GM19351 (cell line): ENCODE results near the gene KBTBD13.
"Not testable (repeated sequence)": the region's sequence is repeated elsewhere in the genome, so short reads cannot be mapped to it uniquely, and the experiment has no call there.

Experiments used
- ATAC-seq: cut with Tn5 transposase; IDR thresholded peaks from one replicate; pipeline ENCODE4 v1.9.1; 2021; ENCODE audit warnings: mild to moderate bottlenecking, moderate library complexity; ENCODE audit not compliant: unreplicated experiment

The KBTBD13 gene

DNA sequence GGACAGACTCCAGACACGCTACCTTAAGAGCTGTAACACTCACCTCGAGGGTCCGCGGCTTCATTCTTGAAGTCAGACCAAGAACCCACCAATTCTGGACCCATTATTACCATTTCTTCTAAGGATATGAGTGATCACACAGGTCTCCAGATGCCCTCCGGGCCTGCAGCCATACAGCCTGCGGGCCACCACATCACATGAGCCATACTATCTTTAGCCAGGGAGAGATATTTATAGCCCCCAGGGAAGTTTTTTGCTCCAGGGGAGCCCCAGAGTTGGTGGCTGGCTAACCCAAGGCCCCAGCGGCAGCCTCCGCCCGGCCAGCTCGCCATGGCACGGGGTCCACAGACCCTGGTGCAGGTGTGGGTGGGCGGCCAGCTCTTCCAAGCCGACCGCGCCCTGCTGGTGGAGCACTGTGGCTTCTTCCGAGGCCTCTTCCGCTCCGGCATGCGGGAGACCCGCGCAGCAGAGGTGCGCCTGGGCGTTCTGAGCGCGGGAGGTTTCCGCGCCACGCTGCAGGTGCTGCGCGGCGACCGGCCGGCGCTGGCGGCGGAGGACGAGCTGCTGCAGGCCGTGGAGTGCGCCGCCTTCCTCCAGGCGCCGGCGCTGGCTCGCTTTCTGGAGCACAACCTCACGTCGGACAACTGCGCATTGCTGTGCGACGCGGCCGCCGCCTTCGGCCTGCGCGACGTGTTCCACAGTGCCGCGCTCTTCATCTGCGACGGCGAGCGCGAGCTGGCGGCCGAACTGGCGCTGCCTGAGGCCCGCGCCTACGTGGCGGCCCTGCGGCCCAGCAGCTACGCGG is at the start of gene KBTBD13:
Gene KBTBD13 (plus strand): TSS at position 261 of the 805 bp plus-strand sequence. CDS start 70 bp downstream, at position 331.
- no peak for ATAC-seq

DNA sequence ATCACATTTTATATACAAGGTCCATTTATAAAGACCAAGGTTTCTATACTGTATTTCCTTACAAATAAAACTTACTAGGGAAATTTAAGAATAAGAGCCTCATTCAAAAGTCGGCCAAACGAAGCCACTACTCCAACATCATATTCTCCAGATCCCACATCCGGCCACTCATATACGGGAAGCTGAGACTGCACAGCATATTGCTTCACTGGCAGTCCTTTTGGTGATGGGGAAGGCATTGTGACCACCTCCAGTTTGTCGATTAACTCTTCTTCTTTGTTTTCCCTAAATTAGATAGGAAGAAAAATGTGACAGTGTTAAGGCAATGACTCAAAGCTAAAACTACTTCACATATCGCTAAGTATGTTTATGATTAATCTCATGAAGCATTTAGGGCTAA is 49.8 kb upstream of the KBTBD13 start:
- no peak for ATAC-seq

DNA sequence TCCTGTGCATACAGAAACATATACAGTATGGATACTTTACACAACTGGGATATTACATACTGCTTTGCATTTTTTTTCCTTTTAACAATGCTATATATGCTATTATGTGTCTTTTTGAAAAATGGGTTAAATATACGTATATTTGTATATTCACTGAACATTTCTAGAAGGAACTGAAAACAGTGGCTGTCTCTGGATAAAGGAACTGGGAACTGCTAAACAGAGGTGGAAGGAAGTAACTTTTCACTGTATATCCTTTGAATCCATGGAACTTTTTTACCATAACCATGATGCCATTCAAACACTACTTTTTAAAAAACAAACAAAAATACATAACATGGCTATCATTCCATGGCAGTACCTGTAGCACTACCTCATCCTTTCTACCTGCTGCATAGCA is 49.0 kb upstream of the KBTBD13 start:
- ATAC-seq = no peak

DNA sequence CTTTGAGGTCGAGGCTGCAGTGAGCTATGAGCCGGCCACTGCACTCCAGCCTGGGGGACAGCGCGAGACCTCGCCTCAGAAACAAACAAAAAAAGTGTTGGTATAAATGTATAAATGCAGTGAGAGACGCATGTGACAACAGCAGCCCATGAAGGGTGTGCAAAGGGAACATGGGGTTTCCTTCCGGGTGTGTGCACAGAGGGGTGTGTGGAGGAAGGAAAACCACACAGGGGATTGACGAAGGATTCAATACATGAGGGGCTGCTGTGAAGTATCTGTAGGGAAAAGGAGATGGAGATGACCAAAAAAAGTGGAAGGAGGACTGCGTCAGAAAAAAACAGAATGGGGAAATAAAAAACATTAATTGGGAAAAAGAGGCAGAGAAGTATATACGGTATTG is 48.2 kb upstream of the KBTBD13 start:
- ATAC-seq = no peak

DNA sequence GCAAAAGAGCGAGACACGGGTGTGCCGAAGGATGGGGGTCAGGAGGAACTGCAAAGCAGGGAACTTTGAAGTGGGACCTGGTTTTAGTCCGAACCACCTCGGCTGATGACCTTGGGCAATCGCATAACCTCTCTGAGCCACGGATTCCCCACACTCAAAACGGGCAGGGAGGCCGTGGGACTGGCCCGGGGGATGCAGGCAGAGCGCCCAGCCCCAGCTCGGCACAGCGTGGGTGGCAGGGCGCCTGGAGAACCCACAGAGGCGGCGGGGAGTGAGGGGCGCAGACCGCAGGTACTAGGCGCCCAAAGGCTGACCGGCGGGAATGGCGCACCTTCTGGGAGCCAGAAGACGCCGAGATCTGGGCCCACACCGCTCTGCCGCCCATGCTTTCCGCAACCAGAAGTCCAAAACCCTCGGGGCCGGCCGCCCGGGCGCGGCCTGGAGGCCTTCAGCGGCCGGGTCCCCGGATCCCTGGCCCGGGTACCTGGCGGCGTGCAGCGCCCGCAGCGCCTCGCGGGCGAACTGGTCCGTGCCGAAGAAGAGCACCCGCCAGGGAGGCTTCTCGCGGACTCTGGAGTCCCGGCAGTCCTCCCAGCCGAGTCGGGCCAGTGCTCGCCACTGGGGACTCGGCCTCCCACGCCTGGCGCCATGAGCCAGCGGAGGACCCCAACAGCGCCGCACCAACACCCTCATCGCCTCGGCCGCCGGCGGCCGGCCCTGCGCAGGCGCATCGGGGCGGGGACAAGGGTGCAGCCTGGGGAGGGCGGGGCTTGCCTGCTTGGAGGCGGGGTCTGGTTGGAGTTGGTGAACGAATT is 47.4 kb upstream of the KBTBD13 start, which contains the start of gene MTFMT:
Gene MTFMT (minus strand): TSS at position 719 of the 815 bp plus-strand sequence. CDS start 26 bp downstream, at position 693.
- peak; percentile 80 for ATAC-seq

DNA sequence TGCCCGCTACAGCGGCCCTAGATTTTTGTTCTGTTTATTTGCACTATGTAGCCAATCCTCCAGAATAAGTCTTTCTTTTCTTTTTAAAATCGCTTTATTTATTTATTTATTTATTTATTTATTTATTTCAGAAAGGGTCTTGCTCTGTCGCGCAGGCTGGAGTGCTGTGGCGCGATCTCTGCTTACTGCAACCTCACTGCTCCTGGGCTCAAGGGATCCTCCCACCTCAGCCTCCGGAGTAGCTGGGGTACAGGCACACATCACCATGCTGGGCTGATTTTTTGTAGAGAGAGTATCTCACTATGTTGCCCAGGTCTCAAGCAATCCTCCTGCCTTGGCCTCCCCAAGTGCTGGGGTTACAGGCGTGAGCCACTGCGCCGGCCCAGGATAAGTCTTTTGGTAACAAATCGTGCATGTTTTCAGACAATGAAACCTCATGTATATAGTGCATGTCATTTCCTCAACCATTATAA is 46.8 kb upstream of the KBTBD13 start:
- ATAC-seq = no peak

DNA sequence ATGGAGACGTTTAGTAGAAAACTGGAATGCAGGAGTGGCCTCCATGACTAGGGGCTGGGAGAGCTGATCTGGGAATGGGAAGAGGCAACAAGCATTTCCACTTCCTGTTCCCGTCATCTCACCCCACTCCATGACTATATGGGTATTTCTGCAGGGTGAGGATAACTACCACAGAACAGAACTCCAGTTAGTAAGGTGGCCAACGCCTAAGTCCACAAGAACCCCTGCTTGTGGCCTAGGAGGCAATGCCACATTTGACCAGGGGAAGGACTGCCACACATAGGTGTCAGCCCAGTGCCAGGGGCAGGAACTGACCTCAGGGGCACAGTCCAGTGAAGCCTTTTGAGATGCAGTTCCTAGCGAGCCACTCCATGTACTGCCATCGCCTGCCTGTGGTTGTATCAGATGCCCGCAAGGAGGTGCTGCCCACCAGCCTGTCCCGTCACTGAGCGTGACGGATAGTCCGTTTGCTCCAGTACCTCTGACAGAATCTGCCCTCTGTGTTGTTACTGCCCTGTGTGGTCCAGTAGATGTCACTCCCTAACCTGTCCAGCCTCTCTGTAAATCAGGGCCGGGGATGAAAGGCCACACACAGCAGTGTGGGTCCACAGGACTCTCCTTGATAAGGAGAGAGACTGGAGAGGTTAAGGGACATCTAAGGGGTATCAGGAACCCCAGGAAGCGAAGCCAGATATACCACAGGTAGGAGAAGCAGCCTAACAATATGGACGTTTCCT is 43.6 kb upstream of the KBTBD13 start:
- no peak for ATAC-seq

DNA sequence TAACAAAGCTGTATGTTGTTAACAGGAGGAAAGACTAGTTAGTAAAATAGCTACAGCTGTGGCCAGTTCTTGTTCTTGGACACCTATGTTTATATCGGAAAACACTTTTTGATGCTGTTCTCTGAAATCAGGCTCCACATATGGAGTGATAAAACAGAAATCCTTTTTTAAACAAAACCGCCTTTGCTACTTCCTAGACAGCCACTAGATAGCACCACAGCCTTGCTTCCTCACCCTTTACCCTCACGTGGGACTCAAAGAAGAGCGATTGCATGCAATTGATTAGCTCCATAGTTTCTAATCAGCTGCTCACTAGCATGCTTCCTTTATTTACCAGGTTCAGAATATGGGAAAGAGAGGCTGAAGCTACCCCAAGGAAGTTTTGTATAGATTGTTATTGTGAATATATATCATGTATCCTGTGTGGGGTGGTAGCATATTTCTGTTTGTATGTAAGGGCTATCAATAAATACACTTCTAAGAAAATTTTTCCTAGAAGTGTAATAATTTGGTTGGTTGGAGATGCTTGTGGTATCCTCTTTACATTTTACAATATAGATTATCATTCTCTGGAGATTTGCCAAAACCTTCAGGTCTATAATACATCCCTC is 42.8 kb upstream of the KBTBD13 start:
- no peak for ATAC-seq

DNA sequence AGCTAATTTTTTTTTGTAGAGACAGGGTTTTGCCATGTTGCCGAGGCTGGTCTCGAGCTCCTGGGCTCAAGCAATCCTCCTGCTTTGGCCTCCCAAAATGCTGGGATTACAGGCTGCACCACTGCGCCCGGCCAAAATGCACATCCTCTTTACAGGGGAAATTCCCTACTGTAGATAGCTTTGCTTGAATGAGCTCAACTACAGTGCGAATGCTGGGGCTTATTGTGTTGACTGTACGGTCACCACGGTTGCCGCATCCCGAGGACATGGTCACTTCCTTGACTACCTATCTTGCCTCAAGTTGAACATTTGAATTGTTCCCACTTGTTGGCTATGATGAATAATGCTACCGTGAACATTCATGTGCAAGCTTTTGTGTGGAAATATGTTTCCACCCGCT is 41.8 kb upstream of the KBTBD13 start:
- ATAC-seq = no peak

DNA sequence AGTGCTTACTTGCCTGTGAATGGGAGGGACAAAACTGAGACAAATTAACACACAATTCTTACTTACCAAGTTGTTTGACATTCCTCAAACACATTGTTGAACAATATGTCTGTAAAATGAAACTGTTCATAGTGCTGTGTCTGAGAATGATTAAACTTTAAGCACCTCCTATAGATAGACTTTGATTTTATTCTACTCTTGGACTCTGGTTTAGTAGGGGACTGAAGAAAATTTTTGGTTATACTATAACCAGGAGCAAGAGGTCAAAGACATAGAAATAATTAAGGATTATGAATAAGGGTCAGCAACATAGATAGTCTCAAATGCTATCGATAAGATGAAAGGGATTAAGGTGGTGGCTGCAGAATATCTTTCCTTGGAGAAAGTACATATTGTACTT is 39.2 kb upstream of the KBTBD13 start:
- no peak for ATAC-seq

DNA sequence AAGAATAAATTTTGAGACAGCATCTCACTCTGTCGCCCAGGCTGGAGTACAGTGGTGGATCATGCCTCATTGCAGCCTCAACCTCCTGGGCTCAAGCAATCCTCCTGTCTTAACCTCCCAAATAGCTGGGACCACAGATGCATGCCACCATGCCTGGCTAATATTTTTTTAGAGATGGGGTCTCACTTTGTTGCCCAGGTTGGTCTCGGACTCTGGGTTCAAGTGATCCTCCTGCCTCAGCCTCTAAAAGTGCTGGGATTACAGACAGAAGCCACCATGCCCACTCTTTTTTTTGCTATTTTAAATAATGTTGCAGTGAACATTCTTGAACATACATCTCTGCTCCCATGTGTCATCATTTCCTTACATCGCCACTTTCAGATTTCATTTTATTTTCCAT is 38.1 kb upstream of the KBTBD13 start:
- no peak for ATAC-seq

DNA sequence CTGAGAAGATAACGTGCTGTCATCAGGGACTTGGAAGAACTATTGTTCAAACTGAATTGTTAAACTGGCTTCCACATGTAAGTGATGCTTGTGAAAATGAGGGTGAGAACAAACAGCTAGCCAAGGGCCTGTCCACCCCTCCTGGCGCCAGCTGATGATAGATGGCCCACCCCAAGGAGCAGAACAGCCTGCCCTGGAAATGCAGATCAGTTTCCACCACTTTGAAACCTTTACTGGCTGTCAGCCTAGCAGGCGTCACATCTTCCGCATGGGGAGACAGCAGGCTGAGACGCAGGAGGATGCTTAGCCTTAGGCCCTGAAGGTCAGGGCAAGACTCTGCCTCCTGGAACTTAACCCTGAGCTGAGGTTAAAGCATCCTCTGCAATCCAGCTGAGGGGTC is 37.7 kb upstream of the KBTBD13 start:
- ATAC-seq = no peak

DNA sequence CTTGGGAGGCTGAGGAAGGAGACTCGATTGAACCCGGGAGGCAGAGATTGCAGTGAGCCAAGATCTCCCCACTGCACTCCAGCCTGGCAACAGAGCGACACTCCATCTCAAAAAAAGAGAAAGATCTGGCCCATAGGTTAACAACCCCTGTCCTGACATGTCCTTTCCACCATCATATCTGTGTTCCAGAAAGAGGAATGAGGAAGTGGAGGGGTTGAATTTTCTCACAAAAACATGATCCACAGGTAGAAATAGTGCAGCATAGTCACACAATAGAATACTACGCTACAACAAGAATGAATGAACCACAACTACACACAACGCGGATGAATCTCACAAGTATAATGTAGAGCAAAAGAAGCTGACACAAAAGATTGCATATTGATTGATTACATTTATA is 36.1 kb upstream of the KBTBD13 start:
- no peak for ATAC-seq

DNA sequence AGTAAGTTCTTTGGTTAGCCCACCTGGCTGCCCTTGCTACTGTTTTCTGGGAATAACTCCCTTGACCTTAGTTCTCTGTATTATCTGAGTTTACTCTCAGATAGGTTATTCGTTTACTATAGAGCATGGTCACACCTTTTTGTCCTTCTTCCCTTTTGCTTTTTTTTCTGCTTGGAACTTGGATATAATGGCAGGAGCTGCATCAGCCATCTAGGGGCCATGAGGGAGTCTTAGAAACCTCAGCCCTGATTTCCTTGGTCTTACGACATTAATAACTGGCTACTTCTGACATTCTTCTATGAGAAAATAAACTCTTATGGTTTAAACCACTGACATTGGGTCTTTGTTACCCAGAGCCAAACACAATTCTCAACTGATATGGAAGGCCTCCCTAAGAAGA is 34.8 kb upstream of the KBTBD13 start:
- ATAC-seq = no peak

DNA sequence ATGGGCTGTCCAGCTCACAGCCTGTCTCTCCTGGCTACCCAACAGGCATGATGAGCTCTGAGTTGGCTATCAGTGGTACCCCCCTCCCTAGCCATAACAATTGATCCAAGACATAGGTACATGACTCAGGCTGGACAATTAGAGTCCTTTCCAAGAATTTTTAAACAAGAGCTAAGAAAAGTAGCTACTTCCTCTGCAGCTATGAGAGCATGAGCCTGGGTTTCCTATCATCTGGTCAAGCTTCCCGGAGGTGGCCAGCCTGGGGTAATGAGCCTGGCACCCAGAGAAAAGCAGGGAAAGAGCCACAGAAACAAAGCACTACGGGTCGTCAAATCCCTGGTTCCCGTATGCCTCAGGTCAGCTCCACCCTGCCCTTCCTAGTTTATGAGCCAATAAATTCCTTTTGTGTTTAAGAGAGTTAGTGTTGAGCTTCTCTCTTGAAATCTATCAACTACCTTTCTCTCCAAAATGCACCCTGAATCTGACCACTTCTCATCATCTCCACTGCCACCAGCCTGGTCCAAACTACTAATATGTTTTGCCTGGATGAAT is 33.7 kb upstream of the KBTBD13 start:
- ATAC-seq = no peak

DNA sequence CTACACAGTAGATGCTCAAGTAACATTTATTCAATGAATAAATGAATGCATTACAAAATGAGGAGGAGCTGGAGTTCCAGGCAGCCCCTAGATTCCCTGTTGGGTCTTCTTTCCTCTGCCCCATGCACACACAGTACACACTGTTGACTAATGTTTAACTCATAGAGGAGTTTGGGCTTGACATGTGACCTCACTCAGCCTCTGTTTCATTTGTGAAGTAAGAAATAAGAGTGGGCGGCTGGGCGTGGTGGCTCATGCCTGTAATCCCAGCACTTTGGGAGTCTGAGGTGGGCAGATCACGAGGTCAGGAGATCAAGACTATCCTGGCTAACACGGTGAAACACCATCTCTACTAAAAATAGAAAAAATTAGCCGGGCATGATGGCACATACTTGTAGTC is 32.3 kb upstream of the KBTBD13 start:
- ATAC-seq = not testable (repeated sequence)

DNA sequence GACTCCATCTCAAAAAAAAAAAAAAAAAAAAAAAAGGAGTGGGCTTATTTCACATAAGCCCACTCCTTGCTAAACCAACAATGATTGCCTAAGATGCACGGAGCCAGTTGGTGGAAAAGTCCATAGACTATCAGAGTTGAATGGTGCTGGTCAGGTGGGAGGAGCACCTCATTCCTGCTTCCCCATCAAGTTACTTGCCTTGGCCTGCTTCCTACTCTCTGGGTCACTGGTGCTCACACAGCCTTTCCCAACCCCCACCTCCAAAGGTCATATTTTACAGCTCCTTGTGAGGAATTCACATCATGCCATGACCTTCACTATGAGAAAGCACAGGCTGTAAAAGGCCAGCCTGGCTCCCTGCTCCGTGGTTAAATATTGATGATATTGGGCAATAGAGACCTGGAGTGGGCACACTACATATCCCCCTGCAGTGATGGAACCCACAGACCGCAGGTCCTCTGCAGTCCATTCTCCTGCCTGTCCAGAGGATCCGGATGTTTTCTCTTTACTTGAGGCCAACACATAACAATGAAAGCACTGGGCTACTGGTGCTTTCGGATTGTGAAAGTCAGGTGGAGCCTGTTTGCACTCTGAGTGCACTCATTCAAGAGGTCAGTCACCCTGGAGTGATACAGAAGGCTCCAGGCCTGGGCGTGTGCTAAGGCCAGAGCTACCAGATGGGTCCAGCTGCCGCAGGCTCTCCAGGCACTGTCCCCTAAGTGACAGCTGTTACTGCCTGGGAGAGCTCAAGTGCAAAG is 31.6 kb upstream of the KBTBD13 start, which contains the start of gene SLC51B:
Gene SLC51B (plus strand): TSS at position 664 of the 758 bp plus-strand sequence. CDS start 4,618 bp downstream, outside the sequence.
- ATAC-seq = no peak

DNA sequence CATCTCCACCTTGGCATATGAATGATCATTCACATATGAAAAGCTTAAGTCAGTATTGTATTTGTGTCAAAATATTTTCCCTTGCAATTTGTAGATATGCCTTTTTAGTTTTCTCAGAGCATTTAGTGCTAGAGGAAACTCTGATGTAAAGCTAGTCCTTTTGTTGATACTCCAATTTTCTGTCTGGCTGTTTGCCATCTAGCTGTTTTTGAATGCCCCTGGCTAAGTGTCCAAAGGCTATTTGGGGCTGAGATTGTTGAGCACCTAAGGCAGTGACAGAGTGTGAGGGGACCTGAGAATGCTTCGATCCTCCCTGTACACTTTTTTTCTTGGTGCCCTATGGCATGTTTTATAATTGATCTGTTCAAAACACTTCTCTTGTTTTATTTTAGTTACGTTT is 28.3 kb upstream of the KBTBD13 start:
- no peak for ATAC-seq

DNA sequence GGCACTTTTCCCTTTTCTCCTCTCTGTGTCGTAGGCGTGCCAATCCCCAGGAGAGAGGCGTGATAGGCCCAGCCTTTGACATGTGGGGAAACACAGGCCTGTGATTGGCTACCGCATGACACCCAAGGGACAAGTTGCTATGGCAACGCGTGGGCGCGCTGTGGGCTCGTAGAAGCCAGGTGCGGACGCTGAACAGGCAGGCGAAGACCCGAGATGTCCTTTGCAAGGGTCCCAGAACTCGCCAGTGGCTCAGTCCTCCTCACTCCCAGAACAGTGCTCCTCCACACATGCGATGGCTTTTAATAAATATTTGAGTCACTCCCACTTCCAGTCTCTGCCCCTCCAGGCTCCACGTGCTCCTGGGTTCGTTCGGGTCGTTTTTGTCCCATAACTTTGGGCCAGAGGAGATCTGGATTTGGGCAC is 27.1 kb upstream of the KBTBD13 start:
- peak; percentile 91 for ATAC-seq

DNA sequence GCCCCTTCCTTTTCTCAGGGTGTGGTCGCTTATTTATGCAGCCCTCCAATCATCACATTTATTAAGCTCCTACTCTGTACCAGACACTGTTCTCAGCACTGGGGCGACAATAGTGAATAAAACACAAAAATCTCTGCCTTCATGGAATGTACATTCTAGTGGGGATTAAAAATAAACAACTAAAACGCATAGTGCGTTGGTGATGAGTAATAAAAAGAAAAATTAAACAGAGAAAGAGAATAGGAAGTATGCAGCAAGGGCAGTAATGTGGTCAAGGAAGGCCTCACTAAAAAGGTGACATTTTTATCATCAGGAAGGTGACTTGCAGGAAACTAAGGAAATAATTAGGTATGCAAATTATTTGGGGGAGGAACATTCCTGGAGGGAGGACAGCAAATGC is 26.3 kb upstream of the KBTBD13 start:
- no peak for ATAC-seq
